ENCODE measurements around the gene ZC3H4.
"Not testable (repeated sequence)": the region's sequence is repeated elsewhere in the genome, so short reads cannot be mapped to it uniquely, and the experiment has no call there.

The ZC3H4 gene

GRCh38 chr19:47107202-47107952, 6.2 kb downstream of the ZC3H4 start:
- peak; percentile 45 to 56 (median 47) for DNase-seq

GRCh38 chr19:47106821-47107201, 6.8 kb downstream of the ZC3H4 start:
- DNase-seq: peak in 2 of 3 donors; percentile 33 to 40

GRCh38 chr19:47105874-47106273, 7.7 kb downstream of the ZC3H4 start:
- DNase-seq: no peak

GRCh38 chr19:47104680-47105079, 8.9 kb downstream of the ZC3H4 start:
- no peak for DNase-seq

GRCh38 chr19:47102346-47103060, 11.1 kb downstream of the ZC3H4 start:
- peak; percentile 62 to 74 (median 63) for DNase-seq

DNA sequence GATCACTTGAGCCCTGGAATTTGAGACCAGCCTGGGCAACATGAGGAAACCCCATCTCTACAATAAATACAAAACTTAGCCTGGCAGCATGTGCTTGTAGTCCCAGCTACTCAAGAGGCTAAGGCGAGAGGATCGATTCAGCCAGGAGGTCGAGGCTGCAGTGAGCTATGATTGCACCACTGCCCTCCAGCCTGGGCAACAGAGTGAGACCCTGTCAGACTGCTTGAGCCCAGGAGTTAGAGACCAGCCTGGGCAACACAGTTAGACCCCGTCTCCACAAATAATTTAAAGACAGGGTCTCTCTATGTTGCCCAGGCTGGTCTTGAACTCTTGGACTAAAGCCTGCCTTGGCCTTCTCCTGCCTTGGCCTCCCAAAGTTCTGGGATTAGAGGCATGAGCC, 12.5 kb downstream of the ZC3H4 start:
- not testable (repeated sequence) for DNase-seq

- no peak for DNase-seq
Measured at GRCh38 chr19:47100290-47100689, 13.3 kb downstream of the ZC3H4 start.

GRCh38 chr19:47099576-47100050, 14.0 kb downstream of the ZC3H4 start:
- DNase-seq: no peak

GRCh38 chr19:47098608-47099007, 15.0 kb downstream of the ZC3H4 start:
- no peak for DNase-seq

GRCh38 chr19:47097396-47098201, 16.0 kb downstream of the ZC3H4 start:
- peak; percentile 38 to 64 (median 43) for DNase-seq

- DNase-seq: no peak
Measured at GRCh38 chr19:47096721-47097120, 16.9 kb downstream of the ZC3H4 start.

- no peak for DNase-seq
Measured at GRCh38 chr19:47096100-47096704, 17.4 kb downstream of the ZC3H4 start.

- peak; percentile 84 to 86 (median 84) for DNase-seq
Measured at GRCh38 chr19:47095476-47096099, 18.0 kb downstream of the ZC3H4 start.

GRCh38 chr19:47094557-47095475, 18.8 kb downstream of the ZC3H4 start:
- peak in 2 of 3 donors; percentile 27 to 74 for DNase-seq

DNA sequence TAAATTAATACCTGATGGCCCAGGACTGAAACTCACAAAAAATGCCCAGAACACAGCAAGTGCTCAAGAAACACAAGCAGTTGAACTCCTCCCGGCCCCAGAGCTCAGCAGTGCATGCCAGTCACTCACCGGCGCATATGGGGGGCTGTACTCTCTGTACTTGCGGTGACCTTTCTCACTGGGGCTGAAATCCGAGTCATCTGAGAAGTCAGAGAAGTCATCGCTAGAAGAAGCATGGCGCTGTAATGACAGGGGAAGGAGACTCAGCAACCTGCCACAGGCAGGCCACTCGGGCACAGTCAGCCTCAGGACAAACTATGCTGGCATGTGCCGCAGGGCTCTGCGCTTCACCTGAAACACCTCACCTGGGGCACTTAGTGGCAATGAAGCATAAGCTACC, 19.7 kb downstream of the ZC3H4 start:
- DNase-seq: no peak

DNA sequence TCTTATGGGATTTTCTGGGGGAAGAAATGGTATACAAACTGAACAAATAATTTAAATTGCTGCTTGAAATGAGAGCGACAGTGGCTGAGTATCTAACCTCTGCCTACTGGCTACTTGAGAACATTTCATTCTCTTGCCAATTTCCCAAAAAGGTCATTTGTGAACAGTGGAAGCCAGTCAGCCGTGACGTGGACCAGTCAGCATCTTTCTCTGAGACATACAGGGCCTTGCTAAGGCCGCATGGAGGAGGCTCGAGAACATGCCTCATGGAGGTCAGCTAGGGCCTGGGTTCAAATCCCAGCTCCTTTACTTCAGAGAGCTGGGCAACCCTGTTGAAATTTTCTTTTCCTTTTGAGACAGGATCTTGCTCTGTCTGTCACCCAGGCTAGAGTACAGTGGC, 20.3 kb downstream of the ZC3H4 start:
- DNase-seq: no peak

DNA sequence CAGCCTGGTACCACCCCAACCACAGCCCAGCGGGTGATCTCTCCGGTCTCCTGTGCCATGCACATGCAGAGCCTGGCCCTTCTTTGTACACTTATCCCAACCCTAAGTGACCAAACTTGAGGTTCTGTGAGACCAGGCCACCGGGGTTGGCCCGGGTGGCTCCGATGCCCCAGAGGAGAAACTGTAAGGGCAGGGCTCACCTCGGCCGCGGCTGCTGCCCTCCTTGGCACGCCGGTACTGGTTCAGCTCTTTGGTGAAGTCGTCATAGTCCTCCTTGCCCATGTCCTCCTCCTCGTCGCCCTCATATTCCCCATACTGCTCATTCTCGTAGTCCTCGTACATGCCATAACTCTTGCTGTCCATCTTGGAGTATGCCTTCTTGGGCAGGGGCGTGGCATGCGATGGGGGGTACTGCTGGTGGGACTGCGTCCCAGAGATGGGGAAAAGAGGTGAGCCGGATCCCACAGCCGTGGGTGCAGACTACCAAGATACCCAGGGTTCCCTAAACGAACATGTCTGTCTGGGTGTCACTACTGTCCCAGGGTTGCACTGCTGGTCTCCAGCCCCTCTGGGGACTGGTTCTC, 23.7 kb downstream of the ZC3H4 start:
- no peak for DNase-seq

- no peak for DNase-seq
Measured at GRCh38 chr19:47086280-47086679, 27.3 kb downstream of the ZC3H4 start.

- no peak for DNase-seq
Measured at GRCh38 chr19:47084879-47085439, 28.6 kb downstream of the ZC3H4 start.

DNA sequence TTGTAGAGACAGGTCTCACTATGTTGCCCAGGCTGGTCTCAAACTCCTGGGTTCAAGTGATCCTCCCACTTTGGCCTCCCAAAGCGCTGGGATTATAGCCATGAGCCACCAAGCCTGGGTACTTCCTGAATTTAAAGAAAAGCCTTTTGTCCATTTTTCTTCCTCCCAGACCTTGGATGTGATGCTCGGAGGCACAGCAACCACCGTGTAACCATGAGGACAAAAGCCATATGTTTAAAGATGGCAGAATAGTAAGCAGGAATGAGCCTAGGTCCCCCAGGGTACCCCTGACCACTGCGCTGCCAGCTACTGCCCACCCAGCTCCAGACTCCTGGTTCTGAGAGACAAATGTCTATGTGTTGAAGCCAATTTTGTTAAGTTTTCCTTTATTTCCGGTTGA, 31.1 kb downstream of the ZC3H4 start:
- no peak for DNase-seq

- no peak for DNase-seq
Measured at GRCh38 chr19:47081095-47081494, 32.5 kb downstream of the ZC3H4 start.
